Neural progenitor cell (in vitro differentiated cells): Measurements from ENCODE around the gene ZCCHC9. TPM values are rescaled to one million over a fixed set of nuclear protein-coding genes. Genes with fewer than 3 reads are reported as not detected.
"Not testable (repeated sequence)": the region's sequence is repeated elsewhere in the genome, so short reads cannot be mapped to it uniquely, and the experiment has no call there.

Experiments
- DNase-seq: peaks from one replicate; pipeline ENCODE4 v3.0.0-alpha.2; 2016; ENCODE audit warnings: low spot score
- H2AFZ ChIP-seq: fragments of 200-600 bp; sonication (generic); replicated peaks from 2 replicates; pipeline ENCODE4 v1.6.1; 2016; ENCODE audit warnings: antibody characterized with exemption
- H3F3A ChIP-seq: fragments of 200-600 bp; sonication (generic); 2 replicates; pipeline ENCODE4 v1.6.1; 2016; ENCODE audit warnings: antibody characterized with exemption, low read depth
- H3K27ac ChIP-seq: fragments of 200-600 bp; sonication (generic); 2 replicates; pipeline ENCODE4 v1.5.1; 2016; ENCODE audit warnings: mild to moderate bottlenecking
- H3K27me3 ChIP-seq: fragments of 200-600 bp; sonication (generic); 2 replicates; pipeline ENCODE4 v1.6.1; 2016; ENCODE audit warnings: mild to moderate bottlenecking, moderate library complexity
- H3K36me3 ChIP-seq: fragments of 200-600 bp; sonication (generic); 2 replicates; pipeline ENCODE4 v1.5.1; 2016
- H3K4me1 ChIP-seq: fragments of 200-600 bp; sonication (generic); 2 replicates; pipeline ENCODE4 v1.6.1; 2016; ENCODE audit warnings: mixed run types
- H3K4me2 ChIP-seq: fragments of 200-600 bp; sonication (generic); 2 replicates; pipeline ENCODE4 v1.6.1; 2016
- H3K4me3 ChIP-seq: fragments of 200-600 bp; sonication (generic); 2 replicates; pipeline ENCODE4 v1.5.1; 2016
- H3K79me2 ChIP-seq: fragments of 200-600 bp; sonication (generic); 2 replicates; pipeline ENCODE4 v1.6.1; 2016; ENCODE audit warnings: low read depth
- H3K9ac ChIP-seq: fragments of 200-600 bp; sonication (generic); 2 replicates; pipeline ENCODE4 v1.6.1; 2016
- H3K9me3 ChIP-seq: fragments of 200-600 bp; sonication (generic); 2 replicates; pipeline ENCODE4 v1.5.1; 2016; ENCODE audit warnings: low read depth
- H4K20me1 ChIP-seq: fragments of 200-600 bp; sonication (generic); 2 replicates; pipeline ENCODE4 v1.6.1; 2016; ENCODE audit warnings: low read depth
- H3K27ac Mint-ChIP-seq: 3 replicates; pipeline ENCODE4 v1.8.0; 2021; ENCODE audit warnings: mixed read lengths
- H3K27me3 Mint-ChIP-seq: 2 replicates; pipeline ENCODE4 v1.8.0; 2022; ENCODE audit warnings: low read depth, mild to moderate bottlenecking, inconsistent platforms, moderate library complexity, mixed read lengths; ENCODE audit not compliant: insufficient read depth
- H3K36me3 Mint-ChIP-seq: 3 replicates; pipeline ENCODE4 v1.8.0; 2021; ENCODE audit warnings: mixed read lengths
- H3K4me1 Mint-ChIP-seq: 3 replicates; pipeline ENCODE4 v1.8.0; 2021; ENCODE audit warnings: mixed read lengths
- H3K4me3 Mint-ChIP-seq: 3 replicates; pipeline ENCODE4 v1.8.0; 2021; ENCODE audit warnings: mild to moderate bottlenecking, moderate library complexity, mixed read lengths
- H3K9me3 Mint-ChIP-seq: 3 replicates; pipeline ENCODE4 v1.8.0; 2020; ENCODE audit warnings: mixed read lengths
- EZH2 ChIP-seq: fragments of 200-600 bp; sonication (generic); IDR thresholded peaks from 2 replicates; pipeline ENCODE4 v1.6.1; 2017; ENCODE audit warnings: antibody characterized with exemption, mild to moderate bottlenecking, moderate library complexity
- EZH2phosphoT487 ChIP-seq: fragments of 200-600 bp; sonication (generic); IDR thresholded peaks from 2 replicates; pipeline ENCODE4 v1.6.1; 2017; ENCODE audit warnings: antibody characterized with exemption
- total RNA-seq: library from RNA; depleted of rRNA; stranded (reverse); fragments of >200 nt; gene quantifications from 2 replicates; pipeline ENCODE4 v1.2.3, GENCODE V29; 2015; ENCODE audit warnings: low replicate concordance
- TF ChIP-seq, protein P1 (sequence below): fragments of 200-600 bp; sonication (generic); IDR thresholded peaks from 2 replicates; pipeline ENCODE4 v1.5.1; 2017; ENCODE audit warnings: antibody characterized with exemption, mild to moderate bottlenecking

ZCCHC9 gene
- total RNA-seq, 1 donor from 2014 or later = 57.4 TPM

GRCh38 chr5:81336556-81336955 lies 35.2 kb downstream of the ZCCHC9 start:
- H4K20me1 ChIP-seq = no peaks in the 10 kb centered on the region
- Mint-ChIP-seq H3K27ac (no peak overlapping the region), H3K27me3 (peaks cover 4% of the 10 kb centered on the region), H3K4me3 (no peak overlapping the region), H3K9me3 (no peaks in the 10 kb centered on the region), H3K4me1 (no peaks in the 10 kb centered on the region), H3K36me3 (no peaks in the 10 kb centered on the region)
- H3K4me2 ChIP-seq = no peak overlapping the region
- no peak overlapping the region for H2AFZ ChIP-seq
- no peaks in the 10 kb centered on the region for H3K4me1 ChIP-seq
- H3K36me3 ChIP-seq = no peaks in the 10 kb centered on the region
- H3K9me3 ChIP-seq = no peaks in the 10 kb centered on the region
- H3K79me2 ChIP-seq = no peaks in the 10 kb centered on the region
- no peaks in the 10 kb centered on the region for H3F3A ChIP-seq
- H3K9ac ChIP-seq = no peak overlapping the region
- H3K4me3 ChIP-seq = no peak overlapping the region
- no peaks in the 10 kb centered on the region for H3K27me3 ChIP-seq
- no peak for DNase-seq
- TF ChIP-seq EZH2phosphoT487 (no peak), EZH2 (no peak)
- TF ChIP-seq, protein P1, sequence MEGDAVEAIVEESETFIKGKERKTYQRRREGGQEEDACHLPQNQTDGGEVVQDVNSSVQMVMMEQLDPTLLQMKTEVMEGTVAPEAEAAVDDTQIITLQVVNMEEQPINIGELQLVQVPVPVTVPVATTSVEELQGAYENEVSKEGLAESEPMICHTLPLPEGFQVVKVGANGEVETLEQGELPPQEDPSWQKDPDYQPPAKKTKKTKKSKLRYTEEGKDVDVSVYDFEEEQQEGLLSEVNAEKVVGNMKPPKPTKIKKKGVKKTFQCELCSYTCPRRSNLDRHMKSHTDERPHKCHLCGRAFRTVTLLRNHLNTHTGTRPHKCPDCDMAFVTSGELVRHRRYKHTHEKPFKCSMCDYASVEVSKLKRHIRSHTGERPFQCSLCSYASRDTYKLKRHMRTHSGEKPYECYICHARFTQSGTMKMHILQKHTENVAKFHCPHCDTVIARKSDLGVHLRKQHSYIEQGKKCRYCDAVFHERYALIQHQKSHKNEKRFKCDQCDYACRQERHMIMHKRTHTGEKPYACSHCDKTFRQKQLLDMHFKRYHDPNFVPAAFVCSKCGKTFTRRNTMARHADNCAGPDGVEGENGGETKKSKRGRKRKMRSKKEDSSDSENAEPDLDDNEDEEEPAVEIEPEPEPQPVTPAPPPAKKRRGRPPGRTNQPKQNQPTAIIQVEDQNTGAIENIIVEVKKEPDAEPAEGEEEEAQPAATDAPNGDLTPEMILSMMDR = no peak
- H3K27ac ChIP-seq = no peak overlapping the region

GRCh38 chr5:81337803-81338202 lies 36.4 kb downstream of the ZCCHC9 start:
- Histone ChIP-seq H3K9ac (no peak overlapping the region), H3K4me3 (no peak overlapping the region), H3K36me3 (no peaks in the 10 kb centered on the region), H3K9me3 (no peaks in the 10 kb centered on the region), H3K79me2 (no peaks in the 10 kb centered on the region), H3K4me2 (no peak overlapping the region), H3K4me1 (no peaks in the 10 kb centered on the region), H3F3A (no peaks in the 10 kb centered on the region), H3K27ac (no peak overlapping the region), H2AFZ (no peak overlapping the region), H3K27me3 (no peaks in the 10 kb centered on the region), H4K20me1 (no peaks in the 10 kb centered on the region)
- Mint-ChIP-seq H3K27ac (no peak overlapping the region), H3K9me3 (no peaks in the 10 kb centered on the region), H3K27me3 (peaks cover 4% of the 10 kb centered on the region), H3K4me3 (no peak overlapping the region), H3K4me1 (no peaks in the 10 kb centered on the region), H3K36me3 (no peaks in the 10 kb centered on the region)
- TF ChIP-seq, protein P1 = no peak
- no peak for TF ChIP-seq EZH2phosphoT487
- TF ChIP-seq EZH2 = no peak
- DNase-seq = no peak

DNA sequence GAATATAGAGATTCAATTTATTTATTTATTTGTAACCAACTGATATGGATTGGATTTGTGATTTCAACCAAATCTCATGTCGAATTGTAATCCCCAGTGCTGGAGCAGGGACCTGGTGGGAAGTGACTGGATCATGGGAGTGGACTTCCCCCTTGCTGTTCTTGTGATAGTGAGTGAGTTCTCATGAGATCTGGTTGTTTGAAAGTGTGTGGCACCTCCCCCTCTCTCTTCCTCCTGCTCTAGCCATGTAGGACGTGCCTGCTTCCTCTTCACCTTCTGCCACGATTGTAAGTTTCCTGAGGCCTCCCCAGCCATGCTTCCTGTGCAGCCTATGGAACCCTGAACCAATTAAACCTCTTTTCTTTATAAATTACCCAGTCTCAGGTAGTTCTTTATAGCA lies 36.8 kb downstream of the ZCCHC9 start:
- H3K9me3 ChIP-seq, H3K27me3 Mint-ChIP-seq, H3K4me1 ChIP-seq, H3K36me3 ChIP-seq, H2AFZ ChIP-seq, H3K4me3 Mint-ChIP-seq, H3F3A ChIP-seq, H3K36me3 Mint-ChIP-seq, DNase-seq, H3K27me3 ChIP-seq, H3K79me2 ChIP-seq, H3K4me2 ChIP-seq, H3K4me1 Mint-ChIP-seq, H3K27ac ChIP-seq, H3K27ac Mint-ChIP-seq, H4K20me1 ChIP-seq, H3K9ac ChIP-seq, H3K4me3 ChIP-seq, H3K9me3 Mint-ChIP-seq: not testable (repeated sequence)

DNA sequence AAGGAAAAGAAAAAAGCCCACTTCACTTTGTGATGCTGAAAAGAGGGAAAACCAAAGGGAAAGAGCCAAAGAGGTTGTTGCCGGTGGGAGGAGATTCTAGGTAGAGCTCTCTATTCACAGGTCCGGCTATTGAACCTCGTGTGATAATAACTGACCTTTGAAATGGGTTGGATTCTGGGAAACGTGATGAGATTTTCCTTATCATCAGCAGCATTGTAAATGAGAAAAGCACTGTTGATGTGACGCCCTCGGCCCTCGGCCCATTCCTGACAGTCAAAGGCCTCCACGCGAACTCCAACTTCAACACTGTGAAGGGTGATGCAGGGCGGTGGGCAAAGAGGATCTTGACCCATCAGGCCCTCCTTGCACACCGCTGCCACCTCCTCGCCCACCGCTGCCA lies 43.3 kb downstream of the ZCCHC9 start:
- Histone ChIP-seq H3K9me3 (no peaks in the 10 kb centered on the region), H2AFZ (no peak overlapping the region), H3K4me1 (peaks cover 9% of the 10 kb centered on the region), H3F3A (no peaks in the 10 kb centered on the region), H3K27ac (no peak overlapping the region), H3K4me3 (no peak overlapping the region), H3K27me3 (no peaks in the 10 kb centered on the region), H3K36me3 (no peaks in the 10 kb centered on the region), H3K4me2 (no peak overlapping the region), H3K79me2 (no peaks in the 10 kb centered on the region), H4K20me1 (no peaks in the 10 kb centered on the region), H3K9ac (no peak overlapping the region)
- DNase-seq = no peak
- peaks cover 4% of the 10 kb centered on the region for H3K4me1 Mint-ChIP-seq
- H3K9me3 Mint-ChIP-seq = no peaks in the 10 kb centered on the region
- H3K36me3 Mint-ChIP-seq = no peaks in the 10 kb centered on the region
- peaks cover 2% of the 10 kb centered on the region for H3K27me3 Mint-ChIP-seq
- H3K27ac Mint-ChIP-seq = no peak overlapping the region
- H3K4me3 Mint-ChIP-seq = no peak overlapping the region
- TF ChIP-seq EZH2 = no peak
- TF ChIP-seq EZH2phosphoT487 = no peak
- TF ChIP-seq, protein P1 = no peak
